ES-I3 (cell line): ENCODE data around the gene PIGC.

Experiments
- H3K36me3 ChIP-seq: 2 replicates; pipeline ENCODE4 v1.6.1; 2013; ENCODE audit warnings: mild to moderate bottlenecking, low read length, control low read depth, moderate library complexity; ENCODE audit not compliant: insufficient read depth
- H3K4me1 ChIP-seq: 2 replicates; pipeline ENCODE4 v1.6.1; 2013; ENCODE audit warnings: mild to moderate bottlenecking, control low read depth, low read length; ENCODE audit not compliant: insufficient read depth
- H3K9ac ChIP-seq: 2 replicates; pipeline ENCODE4 v1.6.1; 2013; ENCODE audit warnings: low read depth, mild to moderate bottlenecking, low read length, moderate library complexity
- H3K9me3 ChIP-seq: 2 replicates; pipeline ENCODE4 v1.6.1; 2013; ENCODE audit warnings: mild to moderate bottlenecking, low read length, moderate library complexity; ENCODE audit not compliant: control insufficient read depth, insufficient read depth

PIGC gene

GRCh38 chr1:172431204-172431603 is 12.7 kb downstream of the PIGC start:
- Histone ChIP-seq H3K36me3 (no peaks in the 10 kb centered on the region), H3K4me1 (peaks cover 15% of the 10 kb centered on the region; the same call in 1 of the 2 replicates), H3K9ac (no peak overlapping the region), H3K9me3 (no peaks in the 10 kb centered on the region)

GRCh38 chr1:172430128-172430454 is 13.8 kb downstream of the PIGC start:
- no peak overlapping the region for H3K9ac ChIP-seq
- H3K36me3 ChIP-seq, result no peaks in the 10 kb centered on the region
- H3K9me3 ChIP-seq, result no peaks in the 10 kb centered on the region
- peaks cover 17% of the 10 kb centered on the region; the same call in 1 of the 2 replicates for H3K4me1 ChIP-seq

GRCh38 chr1:172429331-172430127 is 14.3 kb downstream of the PIGC start:
- no peak overlapping the region for H3K9ac ChIP-seq
- peaks cover 17% of the 10 kb centered on the region; the same call in 1 of the 2 replicates for H3K4me1 ChIP-seq
- no peaks in the 10 kb centered on the region for H3K36me3 ChIP-seq
- H3K9me3 ChIP-seq, result no peaks in the 10 kb centered on the region

GRCh38 chr1:172427191-172427590 is 16.7 kb downstream of the PIGC start:
- Histone ChIP-seq H3K9ac (no peak overlapping the region), H3K36me3 (no peaks in the 10 kb centered on the region), H3K9me3 (no peaks in the 10 kb centered on the region), H3K4me1 (peaks cover 18% of the 10 kb centered on the region; the same call in 1 of the 2 replicates)

- Histone ChIP-seq H3K9me3 (no peaks in the 10 kb centered on the region), H3K4me1 (peaks cover 18% of the 10 kb centered on the region), H3K36me3 (no peaks in the 10 kb centered on the region), H3K9ac (no peak overlapping the region)
These were observed 18.5 kb downstream of the PIGC start for GRCh38 chr1:172425339-172425738.

GRCh38 chr1:172423336-172423735 is 20.5 kb downstream of the PIGC start:
- no peak overlapping the region for H3K9ac ChIP-seq
- no peaks in the 10 kb centered on the region for H3K9me3 ChIP-seq
- H3K4me1 ChIP-seq, result peaks cover 14% of the 10 kb centered on the region
- no peaks in the 10 kb centered on the region for H3K36me3 ChIP-seq

GRCh38 chr1:172421974-172422604 is 21.8 kb downstream of the PIGC start:
- H3K9me3 ChIP-seq, result no peaks in the 10 kb centered on the region
- no peaks in the 10 kb centered on the region for H3K36me3 ChIP-seq

GRCh38 chr1:172420385-172420784 is 23.5 kb downstream of the PIGC start, which contains the start of gene C1orf105:
Gene C1orf105 (plus strand): TSS chr1:172420685. CDS start chr1:172420886, 201 bp downstream.
- H3K9ac ChIP-seq, result no peak within 1 kb of the TSS
- H3K36me3 ChIP-seq, result no peaks in the 10 kb centered on the region
- peaks cover 28% of the 10 kb centered on the region for H3K4me1 ChIP-seq
- no peaks in the 10 kb centered on the region for H3K9me3 ChIP-seq

More at GRCh38 chr1:172421974-172422604, 21.8 kb downstream of the PIGC start:
- Histone ChIP-seq H3K4me1 (peaks cover 23% of the 10 kb centered on the region), H3K9ac (no peak overlapping the region)

- Histone ChIP-seq H3K9ac (no peak overlapping the region), H3K9me3 (no peaks in the 10 kb centered on the region), H3K36me3 (no peaks in the 10 kb centered on the region), H3K4me1 (peaks cover 28% of the 10 kb centered on the region)
These were observed 26.3 kb downstream of the PIGC start for GRCh38 chr1:172417557-172417956.

GRCh38 chr1:172416496-172417035 is 27.3 kb downstream of the PIGC start:
- Histone ChIP-seq H3K36me3 (no peaks in the 10 kb centered on the region), H3K9ac (no peak overlapping the region), H3K4me1 (peaks cover 21% of the 10 kb centered on the region), H3K9me3 (no peaks in the 10 kb centered on the region)

- H3K36me3 ChIP-seq, result no peaks in the 10 kb centered on the region
- H3K9me3 ChIP-seq, result no peaks in the 10 kb centered on the region
- H3K9ac ChIP-seq, result no peak overlapping the region
- H3K4me1 ChIP-seq, result peaks cover 18% of the 10 kb centered on the region
These were observed 29.5 kb downstream of the PIGC start for GRCh38 chr1:172414331-172414730.

GRCh38 chr1:172411791-172412338 is 32.0 kb downstream of the PIGC start:
- no peak overlapping the region for H3K9ac ChIP-seq
- no peaks in the 10 kb centered on the region for H3K9me3 ChIP-seq
- H3K4me1 ChIP-seq, result peaks cover 6% of the 10 kb centered on the region
- no peaks in the 10 kb centered on the region for H3K36me3 ChIP-seq

GRCh38 chr1:172410027-172410426 is 33.8 kb downstream of the PIGC start:
- Histone ChIP-seq H3K4me1 (no peaks in the 10 kb centered on the region), H3K9ac (no peak overlapping the region), H3K9me3 (no peaks in the 10 kb centered on the region), H3K36me3 (no peaks in the 10 kb centered on the region)

GRCh38 chr1:172408958-172409357 is 34.9 kb downstream of the PIGC start:
- Histone ChIP-seq H3K36me3 (no peaks in the 10 kb centered on the region), H3K4me1 (no peaks in the 10 kb centered on the region), H3K9me3 (no peaks in the 10 kb centered on the region), H3K9ac (no peak overlapping the region)
